WTC11 (cell line): Measurements from ENCODE around the gene CERS3.

ENCODE experiments used
- TCF7 ChIP-seq: sonication (generic); formaldehyde crosslinking; IDR thresholded peaks from 2 replicates; pipeline ENCODE4 v1.8.0; 2022; ENCODE audit warnings: mild to moderate bottlenecking, low read depth, missing genetic modification reagents, moderate library complexity
- TF ChIP-seq, protein P1 (sequence below): fragments of 200-600 bp; IDR thresholded peaks from 2 replicates; pipeline ENCODE4 v1.8.0; 2022; ENCODE audit warnings: antibody characterized with exemption
- TF ChIP-seq, protein P2 (sequence below): sonication (generic); formaldehyde crosslinking; IDR thresholded peaks from 2 replicates; pipeline ENCODE4 v1.8.1; 2023; ENCODE audit warnings: mild to moderate bottlenecking, missing genetic modification reagents, moderate library complexity
- TF ChIP-seq, protein P3 (sequence below): sonication (generic); formaldehyde crosslinking; IDR thresholded peaks from 2 replicates; pipeline ENCODE4 v1.8.1; 2023; ENCODE audit warnings: mild to moderate bottlenecking, moderate library complexity, missing genetic modification reagents

DNA sequence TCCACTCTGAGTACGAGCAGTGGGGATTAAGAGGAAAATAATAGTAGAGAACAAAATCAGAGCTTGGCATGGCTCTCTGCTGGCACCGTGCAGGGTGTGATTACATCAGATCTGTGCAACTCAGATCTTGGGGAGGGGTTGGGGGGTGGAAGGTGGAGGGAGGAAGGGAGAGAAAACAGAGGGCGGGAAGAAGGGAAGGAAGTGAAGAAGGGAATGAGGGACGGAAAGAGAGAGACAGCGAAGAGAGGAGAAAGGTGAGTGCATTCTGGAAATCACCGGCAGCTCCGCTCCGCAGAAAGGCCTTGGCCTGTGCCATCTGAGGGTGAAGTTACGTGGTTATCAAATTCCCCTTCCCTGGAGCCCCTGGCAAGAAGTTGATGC, 156.0 kb downstream of the CERS3 start:
- no peak for TF ChIP-seq TCF7 (CRISPR knock-in tag)
- TF ChIP-seq, protein P1, sequence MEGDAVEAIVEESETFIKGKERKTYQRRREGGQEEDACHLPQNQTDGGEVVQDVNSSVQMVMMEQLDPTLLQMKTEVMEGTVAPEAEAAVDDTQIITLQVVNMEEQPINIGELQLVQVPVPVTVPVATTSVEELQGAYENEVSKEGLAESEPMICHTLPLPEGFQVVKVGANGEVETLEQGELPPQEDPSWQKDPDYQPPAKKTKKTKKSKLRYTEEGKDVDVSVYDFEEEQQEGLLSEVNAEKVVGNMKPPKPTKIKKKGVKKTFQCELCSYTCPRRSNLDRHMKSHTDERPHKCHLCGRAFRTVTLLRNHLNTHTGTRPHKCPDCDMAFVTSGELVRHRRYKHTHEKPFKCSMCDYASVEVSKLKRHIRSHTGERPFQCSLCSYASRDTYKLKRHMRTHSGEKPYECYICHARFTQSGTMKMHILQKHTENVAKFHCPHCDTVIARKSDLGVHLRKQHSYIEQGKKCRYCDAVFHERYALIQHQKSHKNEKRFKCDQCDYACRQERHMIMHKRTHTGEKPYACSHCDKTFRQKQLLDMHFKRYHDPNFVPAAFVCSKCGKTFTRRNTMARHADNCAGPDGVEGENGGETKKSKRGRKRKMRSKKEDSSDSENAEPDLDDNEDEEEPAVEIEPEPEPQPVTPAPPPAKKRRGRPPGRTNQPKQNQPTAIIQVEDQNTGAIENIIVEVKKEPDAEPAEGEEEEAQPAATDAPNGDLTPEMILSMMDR, result no peak
- TF ChIP-seq, protein P2, sequence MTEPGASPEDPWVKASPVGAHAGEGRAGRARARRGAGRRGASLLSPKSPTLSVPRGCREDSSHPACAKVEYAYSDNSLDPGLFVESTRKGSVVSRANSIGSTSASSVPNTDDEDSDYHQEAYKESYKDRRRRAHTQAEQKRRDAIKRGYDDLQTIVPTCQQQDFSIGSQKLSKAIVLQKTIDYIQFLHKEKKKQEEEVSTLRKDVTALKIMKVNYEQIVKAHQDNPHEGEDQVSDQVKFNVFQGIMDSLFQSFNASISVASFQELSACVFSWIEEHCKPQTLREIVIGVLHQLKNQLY (CRISPR knock-in tag), result no peak
- TF ChIP-seq, protein P3, sequence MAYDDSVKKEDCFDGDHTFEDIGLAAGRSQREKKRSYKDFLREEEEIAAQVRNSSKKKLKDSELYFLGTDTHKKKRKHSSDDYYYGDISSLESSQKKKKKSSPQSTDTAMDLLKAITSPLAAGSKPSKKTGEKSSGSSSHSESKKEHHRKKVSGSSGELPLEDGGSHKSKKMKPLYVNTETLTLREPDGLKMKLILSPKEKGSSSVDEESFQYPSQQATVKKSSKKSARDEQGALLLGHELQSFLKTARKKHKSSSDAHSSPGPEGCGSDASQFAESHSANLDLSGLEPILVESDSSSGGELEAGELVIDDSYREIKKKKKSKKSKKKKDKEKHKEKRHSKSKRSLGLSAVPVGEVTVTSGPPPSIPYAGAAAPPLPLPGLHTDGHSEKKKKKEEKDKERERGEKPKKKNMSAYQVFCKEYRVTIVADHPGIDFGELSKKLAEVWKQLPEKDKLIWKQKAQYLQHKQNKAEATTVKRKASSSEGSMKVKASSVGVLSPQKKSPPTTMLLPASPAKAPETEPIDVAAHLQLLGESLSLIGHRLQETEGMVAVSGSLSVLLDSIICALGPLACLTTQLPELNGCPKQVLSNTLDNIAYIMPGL (CRISPR knock-in tag), result no peak
